Small intestine (tissue), 7 donors: ENCODE results near the gene SNW1. TPM values are rescaled to one million over a fixed set of nuclear protein-coding genes. Genes with fewer than 3 reads are reported as not detected.

Experiments
- DNase-seq, 2 donors: peaks; one replicate each; pipeline versions ENCODE4 v3.0.0 to v3.0.0-alpha.2; 2013
- FAIRE-seq: peaks from 2 replicates; lab custom pipeline; 2012; peaks lifted over from hg19 to GRCh38; lab: Jason Lieb, UNC
- H3K27ac ChIP-seq, 3 donors: one replicate each; pipeline ENCODE4 v1.5.1; 2013; ENCODE audit warnings: low read length in 2 of 3, mild to moderate bottlenecking in 2 of 3, control low read depth in 1 of 3, inconsistent platforms in 1 of 3, low read depth in 1 of 3, moderate library complexity in 1 of 3
- H3K27me3 ChIP-seq, 3 donors: one replicate each; pipeline ENCODE4 v1.6.1; 2013; ENCODE audit warnings: low read length in 3 of 3, inconsistent platforms in 1 of 3; ENCODE audit not compliant: control insufficient read depth in 3 of 3, insufficient read depth in 3 of 3
- H3K36me3 ChIP-seq, 3 donors: one replicate each; pipeline ENCODE4 v1.6.1; 2013; ENCODE audit warnings: low read length in 3 of 3, inconsistent platforms in 1 of 3, low read depth in 1 of 3, mild to moderate bottlenecking in 1 of 3, moderate library complexity in 1 of 3; ENCODE audit not compliant: control insufficient read depth in 3 of 3, insufficient read depth in 2 of 3
- H3K4me1 ChIP-seq, 3 donors: one replicate each; pipeline ENCODE4 v1.6.1; 2013; ENCODE audit warnings: low read length in 2 of 3, inconsistent platforms in 1 of 3, low read depth in 1 of 3, mild to moderate bottlenecking in 1 of 3, moderate library complexity in 1 of 3; ENCODE audit not compliant: control insufficient read depth in 3 of 3, insufficient read depth in 2 of 3
- H3K4me3 ChIP-seq, 3 donors: one replicate each; pipeline ENCODE4 v1.5.1; 2013; ENCODE audit warnings: low read length in 3 of 3, control low read depth in 1 of 3, inconsistent platforms in 1 of 3, low read depth in 1 of 3, mild to moderate bottlenecking in 1 of 3, moderate library complexity in 1 of 3
- H3K9me3 ChIP-seq, 2 donors: one replicate each; pipeline ENCODE4 v1.6.1; 2013; ENCODE audit warnings: low read depth in 1 of 2, low read length in 1 of 2; ENCODE audit not compliant: control insufficient read depth in 2 of 2, insufficient read depth in 1 of 2
- polyA plus RNA-seq, 4 donors: library from polyadenylated mRNA; stranded (reverse) in 3 of 4; unstranded in 1 of 4; fragments of 200-250 nt in 3 of 4; fragments of 120-200 nt in 1 of 4; gene quantifications; one replicate each; pipeline versions ENCODE4 v1.2.1 to v1.2.3, GENCODE V29; 2013
- donor health status: healthy with polysubstance abuse.
- donor health status: control.
- donor health status: control.
- donor health status: Bipolar disorder and iron deficiency.
- donor health status: healthy.

The SNW1 gene
- polyA plus RNA-seq, 4 donors = 40.3 to 70.1 (median 47.0) TPM

GRCh38 chr14:77673193-77673592 is 87.8 kb downstream of the SNW1 start:
- H3K9me3 ChIP-seq = no peaks in the 10 kb centered on the region
- H3K4me1 ChIP-seq = peaks cover 0 to 3% (median 2%) of the 10 kb centered on the region in 3 donors
- no peak for DNase-seq
- H3K4me3 ChIP-seq = no peak overlapping the region
- no peak overlapping the region for H3K27ac ChIP-seq
- H3K27me3 ChIP-seq = no peaks in the 10 kb centered on the region
- FAIRE-seq = no peak
- peaks cover 5 to 23% (median 9%) of the 10 kb centered on the region in 3 donors for H3K36me3 ChIP-seq

Other genes starting within 250 kb of the SNW1 start
- 10 to 100 TPM in 2 of 4 donors, 1 to 10 TPM in 2; 5.9 to 27.5 (median 15.2) TPM for gene SPTLC2, start 144.5 kb downstream of the SNW1 start, polyA plus RNA-seq
- 10 to 100 TPM in 2 of 4 donors, 1 to 10 TPM in 2; 5.8 to 12.1 (median 9.5) TPM for gene ALKBH1, start 53.1 kb downstream of the SNW1 start, polyA plus RNA-seq
- 100 to 1,000 TPM; 105 to 497 (median 430) TPM for gene SLIRP, start 53.1 kb downstream of the SNW1 start, polyA plus RNA-seq
- 10 to 100 TPM in 1 of 4 donors, 1 to 10 TPM in 3; 5.1 to 10.2 (median 8.0) TPM for gene ADCK1, start 39.0 kb upstream of the SNW1 start, polyA plus RNA-seq